D721Med (cell line): ENCODE results near the gene CREB3.

Experiments used
- DNase-seq: peaks from one replicate; pipeline ENCODE4 v3.0.0; 2011; ENCODE audit warnings: low spot score; ENCODE audit not compliant: insufficient read length
- FAIRE-seq: peaks from 2 replicates; lab custom pipeline; 2011; peaks lifted over from hg19 to GRCh38; lab: Jason Lieb, UNC
- TF ChIP-seq, protein P1 (sequence below): IDR thresholded peaks from 2 replicates; pipeline ENCODE4 v1.5.1; 2012; ENCODE audit warnings: mild to moderate bottlenecking, control low read depth; ENCODE audit not compliant: insufficient read depth; ENCODE audit errors: missing control alignments

CREB3 gene

DNA sequence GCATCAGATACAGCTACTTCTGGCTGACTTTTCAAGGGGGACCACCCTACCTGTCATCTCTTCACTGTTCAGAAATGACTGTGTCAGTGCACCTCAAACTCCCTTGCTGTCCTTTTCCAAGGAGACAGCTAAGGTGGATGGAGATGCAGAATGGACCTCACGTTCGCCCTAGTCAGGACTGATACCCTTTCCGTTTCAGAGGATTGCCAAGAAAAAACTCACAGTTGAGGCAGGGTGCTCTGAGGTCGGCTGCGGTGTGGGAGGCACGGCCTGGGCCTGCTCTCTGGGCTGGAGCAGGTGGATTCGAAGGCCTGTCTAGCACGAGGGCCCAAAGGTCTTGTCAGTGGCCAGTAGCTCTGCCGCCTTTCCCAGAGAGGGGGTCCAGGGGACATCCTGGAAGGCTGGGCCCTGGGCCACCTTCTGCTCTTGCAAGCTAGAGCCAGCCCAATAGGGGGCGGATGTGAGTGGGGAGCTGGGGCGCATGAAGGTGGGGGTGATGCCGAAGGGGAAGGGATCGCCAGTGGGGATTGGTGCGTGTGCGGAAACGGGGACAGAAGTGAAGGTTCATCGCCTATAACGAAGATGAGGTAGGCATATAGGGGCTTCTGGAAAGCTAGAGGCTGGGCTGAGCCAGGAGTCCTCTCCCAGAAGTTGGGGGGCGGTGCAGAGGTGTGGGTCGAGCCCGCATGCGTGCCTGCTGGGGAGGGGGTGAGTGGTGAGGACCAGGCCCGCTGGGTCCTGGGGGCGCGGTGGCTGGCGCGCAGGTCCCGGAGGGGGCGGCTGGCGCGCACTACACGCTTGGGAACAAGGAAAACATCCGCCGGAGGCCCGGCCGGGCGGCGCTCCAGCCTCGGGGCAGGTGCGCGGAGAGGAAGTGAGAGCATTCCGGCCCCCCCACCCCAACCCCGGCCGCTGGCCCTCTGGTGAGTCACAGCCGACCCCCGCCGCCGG lies 24.1 kb downstream of the CREB3 start:
- no peak for FAIRE-seq
- TF ChIP-seq, protein P1, sequence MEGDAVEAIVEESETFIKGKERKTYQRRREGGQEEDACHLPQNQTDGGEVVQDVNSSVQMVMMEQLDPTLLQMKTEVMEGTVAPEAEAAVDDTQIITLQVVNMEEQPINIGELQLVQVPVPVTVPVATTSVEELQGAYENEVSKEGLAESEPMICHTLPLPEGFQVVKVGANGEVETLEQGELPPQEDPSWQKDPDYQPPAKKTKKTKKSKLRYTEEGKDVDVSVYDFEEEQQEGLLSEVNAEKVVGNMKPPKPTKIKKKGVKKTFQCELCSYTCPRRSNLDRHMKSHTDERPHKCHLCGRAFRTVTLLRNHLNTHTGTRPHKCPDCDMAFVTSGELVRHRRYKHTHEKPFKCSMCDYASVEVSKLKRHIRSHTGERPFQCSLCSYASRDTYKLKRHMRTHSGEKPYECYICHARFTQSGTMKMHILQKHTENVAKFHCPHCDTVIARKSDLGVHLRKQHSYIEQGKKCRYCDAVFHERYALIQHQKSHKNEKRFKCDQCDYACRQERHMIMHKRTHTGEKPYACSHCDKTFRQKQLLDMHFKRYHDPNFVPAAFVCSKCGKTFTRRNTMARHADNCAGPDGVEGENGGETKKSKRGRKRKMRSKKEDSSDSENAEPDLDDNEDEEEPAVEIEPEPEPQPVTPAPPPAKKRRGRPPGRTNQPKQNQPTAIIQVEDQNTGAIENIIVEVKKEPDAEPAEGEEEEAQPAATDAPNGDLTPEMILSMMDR, result peak; percentile 55
- DNase-seq, result no peak

DNA sequence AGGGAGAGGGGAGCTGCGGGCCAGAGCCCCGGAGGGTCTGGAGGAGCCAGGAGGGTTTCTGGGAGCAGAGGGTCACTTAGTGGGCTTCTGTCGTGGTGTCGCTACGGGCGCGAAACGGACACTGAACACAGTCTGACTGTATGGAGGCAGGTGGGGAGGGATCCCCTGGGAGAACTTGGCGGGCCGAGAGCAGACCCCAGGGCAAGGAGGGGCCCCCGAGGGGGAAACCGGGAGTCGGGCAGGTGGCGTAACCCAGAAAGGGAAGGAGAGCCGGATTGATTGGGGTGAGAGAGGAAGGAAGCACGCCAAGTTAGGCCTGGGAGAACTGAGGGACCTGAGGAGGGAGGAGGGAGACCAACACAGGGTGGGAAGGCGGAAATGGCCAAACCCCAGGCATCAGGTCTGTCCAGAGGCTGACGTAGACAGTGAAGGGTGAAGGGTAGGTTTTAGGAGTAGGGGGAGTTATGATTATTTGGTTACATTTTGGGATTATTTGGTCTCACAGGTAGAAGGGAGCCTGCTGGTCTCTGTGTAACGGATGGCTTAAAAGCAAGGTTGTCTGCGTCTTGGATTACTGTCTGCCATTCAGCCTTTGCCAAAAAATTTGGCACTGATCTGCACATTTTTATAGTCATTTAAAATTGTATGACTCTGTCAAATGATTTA lies 24.9 kb downstream of the CREB3 start:
- no peak for DNase-seq
- TF ChIP-seq, protein P1, result no peak
- FAIRE-seq, result no peak

DNA sequence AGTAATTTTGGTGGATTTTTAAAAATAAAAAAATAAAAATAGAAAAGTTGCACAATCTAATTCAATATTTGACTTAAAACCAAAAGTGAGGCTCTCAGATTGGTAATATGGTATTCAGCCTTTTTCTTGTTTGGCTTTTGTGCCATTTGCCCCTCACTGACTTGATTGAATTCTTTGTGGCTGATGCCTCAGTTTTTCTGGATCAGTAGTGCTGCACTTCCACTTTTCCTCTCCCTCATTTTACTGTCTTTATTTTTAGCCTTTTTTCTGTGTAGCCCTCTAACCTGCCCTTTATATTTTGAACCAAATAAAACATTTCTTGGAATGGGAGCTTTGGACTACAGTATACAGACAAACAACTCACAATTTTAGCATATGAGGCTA lies 25.4 kb downstream of the CREB3 start:
- DNase-seq (no peak), FAIRE-seq (no peak)
- TF ChIP-seq, protein P1, result no peak

DNA sequence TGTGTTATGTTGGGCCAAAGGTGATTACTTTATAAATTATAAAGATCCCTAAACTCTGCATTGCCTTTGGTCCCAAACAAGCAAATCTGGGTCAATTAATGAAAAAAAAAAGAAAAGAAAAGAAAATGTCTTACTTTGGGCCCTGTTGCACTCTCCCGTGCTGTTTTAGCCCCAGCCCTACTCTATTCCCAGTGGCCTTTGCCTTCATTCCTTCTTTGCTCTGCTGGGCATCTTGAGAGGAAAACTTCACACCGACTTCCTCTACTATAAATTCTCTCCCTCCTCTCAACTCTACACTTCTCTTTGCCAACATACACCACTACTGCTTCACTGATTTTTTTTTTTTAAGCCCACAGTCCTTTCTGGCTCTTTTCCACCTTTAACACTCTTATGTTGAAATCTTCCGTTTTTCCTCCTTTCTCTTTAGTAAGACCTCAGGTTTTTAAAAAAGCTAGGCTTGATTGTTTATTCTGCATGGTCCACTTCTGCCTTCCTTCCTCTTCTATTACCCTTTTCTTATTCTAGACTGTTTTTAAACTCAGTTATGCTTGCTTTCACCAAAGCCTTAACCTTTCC lies 26.1 kb downstream of the CREB3 start:
- TF ChIP-seq, protein P1, result no peak
- DNase-seq (no peak), FAIRE-seq (no peak)

DNA sequence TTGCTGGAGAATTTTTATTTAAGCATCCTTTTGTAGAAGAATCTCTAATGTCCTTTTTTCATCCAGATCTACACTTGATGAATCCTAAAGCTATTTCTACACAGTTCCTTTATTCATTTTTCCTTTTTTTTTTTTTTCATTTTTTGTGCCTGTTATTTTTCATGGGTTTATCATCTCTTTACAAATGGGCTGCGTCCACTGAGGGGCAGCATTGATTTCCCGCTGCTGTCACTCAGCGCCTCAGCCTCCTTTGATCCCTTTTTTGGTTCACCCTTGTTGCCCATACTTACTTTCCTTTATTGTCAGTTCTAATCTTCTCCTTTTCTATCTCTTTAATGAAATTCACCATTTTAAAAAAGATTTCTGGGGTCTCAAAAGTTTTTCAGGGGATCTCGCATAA lies 27.3 kb downstream of the CREB3 start:
- TF ChIP-seq, protein P1, result no peak
- DNase-seq, result no peak
- no peak for FAIRE-seq

DNA sequence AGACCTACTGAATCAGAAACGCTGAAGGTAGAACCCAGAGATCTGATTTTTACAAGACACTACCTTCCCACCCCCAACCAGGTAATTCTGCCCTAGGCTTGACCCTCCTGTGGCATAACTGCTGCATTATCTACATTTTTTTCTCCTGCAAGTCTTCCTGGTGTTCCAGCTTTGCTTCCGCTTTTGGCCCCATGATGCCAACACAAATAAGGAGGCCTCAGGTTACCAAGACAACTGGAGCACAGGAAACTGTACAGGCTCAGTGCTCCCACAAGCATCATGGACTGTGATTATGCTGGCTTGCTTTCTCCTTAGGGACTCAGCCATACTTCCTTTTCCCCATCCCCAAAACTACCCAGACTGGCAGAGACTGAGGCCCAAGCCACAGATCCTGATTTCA lies 28.2 kb downstream of the CREB3 start:
- TF ChIP-seq, protein P1, result no peak
- FAIRE-seq (no peak), DNase-seq (no peak)
